Measurements from ENCODE around the gene EPC1. TPM values are rescaled to one million over a fixed set of nuclear protein-coding genes. Genes with fewer than 3 reads are reported as not detected.

EPC1 gene
- total and polyA plus RNA-seq, 10 of the 15 experiments (the other 5 are each of a cell fraction or from before 2014, with no cell fraction given), result 6.8 to 59.2 (median 19.4) TPM

- in situ Hi-C loops (cut with MboI) (no loop called here), intact Hi-C loops (cut with micrococcal nuclease; ENCODE audit: unreplicated experiment) (no loop called here)
- H4K20me1 ChIP-seq (ENCODE audit: control insufficient read depth, insufficient read depth), result peaks cover 5% of the 10 kb centered on the region; the same call in 1 of the 2 replicates
- no peaks in the 10 kb centered on the region for H3K27me3 ChIP-seq (replicated peaks in 1 of 2; ENCODE audit: control insufficient read depth in 2 of 2, insufficient read depth in 2 of 2, low read length in 1 of 2)
- H3K9me3 ChIP-seq (replicated peaks; ENCODE audit: control insufficient read depth, insufficient read depth, low read length), result no peaks in the 10 kb centered on the region; the same call in 1 of the 3 replicates
- DNase-seq (ENCODE audit: low read depth, low spot score), result no peak
- no peak for FAIRE-seq
- H3K36me3 ChIP-seq (ENCODE audit: control insufficient read depth in 2 of 2, insufficient read depth in 2 of 2, low read length in 1 of 2), result peaks cover 0 to 5% of the 10 kb centered on the region in 2 experiments; a peak in 2 of 4 replicates
- no peak overlapping the region for H2AFZ ChIP-seq (ENCODE audit: control insufficient read depth, low read depth, low read length)
- peak; percentile 13 for ATAC-seq
- H3K4me3 ChIP-seq, result no peak overlapping the region
- RAD21 ChIA-PET (ENCODE audit: unreplicated experiment), result interaction anchor here (0.8 to 1.9 kb wide), 5 partner anchors 11 to 117 kb away, joined by 3 to 8 read pairs (median 4); partner anchors contain the start of gene CCDC7
- peak overlapping the region; percentile 30 for H3K4me2 ChIP-seq (ENCODE audit: control insufficient read depth, insufficient read depth)
- peaks cover 48% of the 10 kb centered on the region for H3K4me1 ChIP-seq (ENCODE audit: control insufficient read depth, insufficient read depth, low read length)
- SMC1A ChIA-PET (ENCODE audit: uncharacterized antibody, unreplicated experiment), result interaction anchor here (1.4 to 2.6 kb wide), 5 partner anchors 8 to 45 kb away, joined by 3 to 20 read pairs (median 7); no protein-coding TSS in a partner anchor
- 32% methylated on average over 3 of the region's 3 CpGs for WGBS (ENCODE audit: insufficient coverage, insufficient replicate concordance, low lambda C conversion rate, missing lambda C conversion rate)
- CTCF ChIA-PET, result interaction anchor here (0.8 to 2.5 kb wide), 4 partner anchors 9 to 33 kb away, joined by 3 to 12 read pairs (median 5); no protein-coding TSS in a partner anchor
- POLR2A ChIA-PET, result interaction anchor here (1.5 to 3.6 kb wide), 3 partner anchors 10 to 20 kb away, joined by 4 to 16 read pairs (median 7); no protein-coding TSS in a partner anchor
- BruUV-seq (replicated peaks), result no TSS peak
- peaks cover 99% of the 10 kb centered on the region for H3K79me2 ChIP-seq (ENCODE audit: control insufficient read depth, insufficient read depth, low read length)
- H3K9ac ChIP-seq (ENCODE audit: control insufficient read depth, insufficient read depth, low read length), result no peak overlapping the region
- peak overlapping the region; percentile 26; the same call in 1 of the 2 replicates for H3K27ac ChIP-seq (ENCODE audit: control insufficient read depth, insufficient read depth)
- no peak for TF ChIP-seq CUX1 (IDR thresholded peaks at IDR 0.05; ENCODE audit: insufficient replicate concordance, low read depth, low read length)
- 0 out of 2 replicates have a peak, but pooled peaks have one; percentile 23 for TF ChIP-seq YY1 (IDR thresholded peaks at IDR 0.05; ENCODE audit: low read depth, low read length)
These were observed 18.5 kb downstream of the EPC1 start for GRCh38 chr10:32328499-32328898.

Measured in GM12878 (cell line).